Effector memory CD4-positive, alpha-beta T cell (primary cell): ENCODE measurements around the gene WFDC10A.
"Not testable (repeated sequence)": the region's sequence is repeated elsewhere in the genome, so short reads cannot be mapped to it uniquely, and the experiment has no call there.

Experiments
- DNase-seq, 3 donors: peaks; one replicate each; pipeline ENCODE4 v3.0.0-alpha.2; 2020
- H3K27ac ChIP-seq: 2 replicates; pipeline ENCODE4 v1.7.0; 2013; ENCODE audit warnings: mild to moderate bottlenecking, low read length, moderate library complexity; ENCODE audit not compliant: insufficient read depth, poor library complexity, severe bottlenecking
- H3K27me3 ChIP-seq: replicated peaks from 2 replicates; pipeline ENCODE4 v1.7.0; 2013; ENCODE audit warnings: mild to moderate bottlenecking, low read length; ENCODE audit not compliant: insufficient read depth, control insufficient read depth, poor library complexity, severe bottlenecking
- H3K36me3 ChIP-seq: 2 replicates; pipeline ENCODE4 v1.7.0; 2013; ENCODE audit warnings: mild to moderate bottlenecking, low read length, moderate library complexity; ENCODE audit not compliant: control insufficient read depth, insufficient read depth
- H3K4me1 ChIP-seq: 2 replicates; pipeline ENCODE4 v1.7.0; 2013; ENCODE audit warnings: low read length, mild to moderate bottlenecking; ENCODE audit not compliant: control insufficient read depth, insufficient read depth, poor library complexity, severe bottlenecking
- H3K4me3 ChIP-seq: 2 replicates; pipeline ENCODE4 v1.7.0; 2013; ENCODE audit warnings: low read length, low read depth, mild to moderate bottlenecking; ENCODE audit not compliant: insufficient read depth, poor library complexity, severe bottlenecking
- H3K9me3 ChIP-seq: 2 replicates; pipeline ENCODE4 v1.7.0; 2013; ENCODE audit warnings: mild to moderate bottlenecking, low read length, moderate library complexity; ENCODE audit not compliant: control insufficient read depth
- total RNA-seq, 3 donors: gene quantifications; one replicate each; lab custom pipeline; 2026; lab: John Stamatoyannopoulos, UW

The WFDC10A gene
- 0 reads per million in 3 donors for total RNA-seq

GRCh38 chr20:45629496-45630100 lies at the start of gene WFDC10A:
TSS of gene WFDC10A (plus strand) at chr20:45629739. CDS start at chr20:45629814, 75 bp downstream.
- Histone ChIP-seq H3K4me3 (no peak within 1 kb of the TSS), H3K27ac (no peak within 1 kb of the TSS), H3K27me3 (no peaks in the 10 kb centered on the region), H3K36me3 (no peaks in the 10 kb centered on the region), H3K9me3 (no peaks in the 10 kb centered on the region), H3K4me1 (no peaks in the 10 kb centered on the region)
- no peak for DNase-seq

- no peaks in the 10 kb centered on the region for H3K9me3 ChIP-seq
- no peak overlapping the region for H3K27ac ChIP-seq
- H3K4me1 ChIP-seq, result no peaks in the 10 kb centered on the region
- no peak for DNase-seq
- H3K27me3 ChIP-seq, result no peaks in the 10 kb centered on the region
- no peak overlapping the region for H3K4me3 ChIP-seq
- no peaks in the 10 kb centered on the region for H3K36me3 ChIP-seq
Observed at GRCh38 chr20:45581702-45582101, 47.8 kb upstream of the WFDC10A start.

GRCh38 chr20:45583502-45583901 lies 46.0 kb upstream of the WFDC10A start:
- Histone ChIP-seq H3K36me3 (no peaks in the 10 kb centered on the region), H3K9me3 (no peaks in the 10 kb centered on the region), H3K27ac (no peak overlapping the region), H3K27me3 (no peaks in the 10 kb centered on the region), H3K4me3 (no peak overlapping the region), H3K4me1 (no peaks in the 10 kb centered on the region)
- no peak for DNase-seq

GRCh38 chr20:45584294-45584693 lies 45.2 kb upstream of the WFDC10A start:
- not testable (repeated sequence) for H3K4me1 ChIP-seq, H3K27ac ChIP-seq, H3K9me3 ChIP-seq, H3K36me3 ChIP-seq, H3K27me3 ChIP-seq, DNase-seq, H3K4me3 ChIP-seq

- not testable (repeated sequence) for H3K36me3 ChIP-seq, H3K27me3 ChIP-seq, H3K27ac ChIP-seq, DNase-seq, H3K4me1 ChIP-seq, H3K4me3 ChIP-seq, H3K9me3 ChIP-seq
Observed at GRCh38 chr20:45585986-45586385, 43.6 kb upstream of the WFDC10A start.

- H3K9me3 ChIP-seq, result no peaks in the 10 kb centered on the region
- no peaks in the 10 kb centered on the region for H3K27me3 ChIP-seq
- no peaks in the 10 kb centered on the region for H3K36me3 ChIP-seq
- no peaks in the 10 kb centered on the region for H3K4me1 ChIP-seq
- H3K27ac ChIP-seq, result no peak overlapping the region
- no peak overlapping the region for H3K4me3 ChIP-seq
- no peak for DNase-seq
Observed at GRCh38 chr20:45588800-45589199, 40.7 kb upstream of the WFDC10A start.

- Histone ChIP-seq H3K36me3 (no peaks in the 10 kb centered on the region), H3K27ac (no peak overlapping the region), H3K27me3 (no peaks in the 10 kb centered on the region), H3K4me1 (no peaks in the 10 kb centered on the region), H3K4me3 (no peak overlapping the region), H3K9me3 (no peaks in the 10 kb centered on the region)
- DNase-seq, result no peak
Observed at GRCh38 chr20:45589725-45590124, 39.8 kb upstream of the WFDC10A start.

DNA sequence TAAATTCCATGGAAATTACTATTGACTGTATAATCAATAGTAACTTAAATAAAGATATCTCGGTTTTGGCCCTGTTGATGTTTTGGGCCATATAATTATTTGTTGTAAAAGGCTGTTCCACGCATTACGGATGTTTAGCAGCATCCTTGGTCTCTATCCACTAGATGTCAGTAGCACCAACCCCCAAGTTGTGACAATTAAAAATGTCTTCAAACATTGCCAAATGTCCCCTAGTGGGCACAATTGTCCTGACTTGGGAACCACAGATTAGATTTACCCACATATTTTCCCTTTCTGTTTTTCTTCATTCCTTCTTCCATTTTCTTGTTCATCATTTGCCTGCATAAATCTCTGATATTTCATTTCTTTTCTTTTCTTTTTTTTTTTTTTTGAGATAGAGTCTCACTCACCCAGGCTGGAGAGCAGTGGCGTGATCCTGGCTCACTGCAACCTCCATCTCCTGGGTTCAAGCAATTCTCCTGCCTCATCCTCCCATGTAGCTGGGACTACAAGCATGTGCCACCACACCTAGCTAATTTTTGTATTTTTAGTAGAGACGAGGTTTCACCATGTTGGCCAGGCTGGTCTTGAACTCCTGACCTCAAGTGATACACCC lies 36.9 kb upstream of the WFDC10A start:
- Histone ChIP-seq H3K36me3 (no peaks in the 10 kb centered on the region), H3K27me3 (no peaks in the 10 kb centered on the region), H3K9me3 (no peaks in the 10 kb centered on the region), H3K4me1 (no peaks in the 10 kb centered on the region), H3K27ac (no peak overlapping the region), H3K4me3 (no peak overlapping the region)
- no peak for DNase-seq

DNA sequence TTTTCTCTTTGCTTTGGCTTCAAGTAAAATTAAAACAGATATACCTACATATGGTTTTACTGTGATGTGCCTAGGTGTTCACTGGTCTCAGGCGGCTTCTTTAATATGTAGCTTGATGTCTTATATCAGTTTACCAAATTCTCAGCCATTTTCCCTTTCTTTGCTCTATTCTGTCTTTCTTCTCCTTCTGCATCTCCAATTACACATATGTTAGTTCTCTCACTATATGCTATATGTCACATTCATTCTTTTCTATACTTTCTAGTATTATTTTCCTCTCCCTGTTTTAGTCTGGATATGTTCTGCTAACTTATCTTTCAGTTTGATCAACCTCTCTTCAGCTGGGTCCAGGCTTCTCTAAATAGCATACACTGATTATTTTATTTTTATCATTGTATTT lies 36.0 kb upstream of the WFDC10A start:
- Histone ChIP-seq H3K27me3 (no peaks in the 10 kb centered on the region), H3K36me3 (no peaks in the 10 kb centered on the region)
- no peak for DNase-seq

GRCh38 chr20:45595235-45595634 lies 34.3 kb upstream of the WFDC10A start:
- no peak overlapping the region for H3K27ac ChIP-seq

More for the DNA sequence above, 36.0 kb upstream of the WFDC10A start:
- H3K9me3 ChIP-seq, result no peaks in the 10 kb centered on the region
- no peaks in the 10 kb centered on the region for H3K4me1 ChIP-seq
- no peak overlapping the region for H3K4me3 ChIP-seq
- H3K27ac ChIP-seq, result no peak overlapping the region

More at GRCh38 chr20:45595235-45595634, 34.3 kb upstream of the WFDC10A start:
- DNase-seq, result no peak
- H3K4me3 ChIP-seq, result no peak overlapping the region
- no peaks in the 10 kb centered on the region for H3K9me3 ChIP-seq
- no peaks in the 10 kb centered on the region for H3K36me3 ChIP-seq
- no peaks in the 10 kb centered on the region for H3K27me3 ChIP-seq
- no peaks in the 10 kb centered on the region for H3K4me1 ChIP-seq
